ENCODE data around the gene CD302. TPM values are rescaled to one million over a fixed set of nuclear protein-coding genes. Genes with fewer than 3 reads are reported as not detected.

CD302 gene
- total and polyA plus RNA-seq, 10 of the 15 experiments (the other 5 are each of a cell fraction or from before 2014, with no cell fraction given): 0.48 to 4.0 (median 2.1) TPM

- no peak for FAIRE-seq
- H3K9ac ChIP-seq (ENCODE audit: control insufficient read depth, insufficient read depth, low read length): no peak overlapping the region
- no peak overlapping the region for H3K4me3 ChIP-seq
- no TSS peak for BruUV-seq (replicated peaks)
- H2AFZ ChIP-seq (ENCODE audit: control insufficient read depth, low read depth, low read length): no peak overlapping the region
- intact Hi-C loops (cut with micrococcal nuclease; ENCODE audit: unreplicated experiment) (no loop called here), in situ Hi-C loops (cut with MboI) (no loop called here)
- H3K36me3 ChIP-seq (ENCODE audit: control insufficient read depth in 2 of 2, insufficient read depth in 2 of 2, low read length in 1 of 2): no peaks in the 10 kb centered on the region
- TF ChIP-seq JUNB (IDR thresholded peaks at IDR 0.05) (no peak), SMC3 (IDR thresholded peaks at IDR 0.05; ENCODE audit: borderline replicate concordance, low read length) (no peak), FOS (IDR thresholded peaks at IDR 0.05; ENCODE audit: borderline replicate concordance, extremely low read depth, insufficient read length) (no peak)
- SMC1A ChIA-PET (ENCODE audit: uncharacterized antibody, unreplicated experiment): interaction anchor here (0.7 to 1.0 kb wide), 2 partner anchors 122 to 164 kb away, joined by 3 read pairs; no protein-coding TSS in a partner anchor
- no peaks in the 10 kb centered on the region for H3K9me3 ChIP-seq (replicated peaks; ENCODE audit: control insufficient read depth, insufficient read depth, low read length)
- H3K27ac ChIP-seq (ENCODE audit: control insufficient read depth, insufficient read depth): no peak overlapping the region
- H3K79me2 ChIP-seq (ENCODE audit: control insufficient read depth, insufficient read depth, low read length): no peaks in the 10 kb centered on the region
- peak; percentile 36 for ATAC-seq
- DNase-seq (ENCODE audit: low read depth, low spot score): no peak
- no peaks in the 10 kb centered on the region for H4K20me1 ChIP-seq (ENCODE audit: control insufficient read depth, insufficient read depth)
- 7% methylated on average over 1 of the region's 1 CpG for WGBS (ENCODE audit: insufficient coverage, insufficient replicate concordance, low lambda C conversion rate, missing lambda C conversion rate)
- POLR2A ChIA-PET: no interaction called here
- no peaks in the 10 kb centered on the region for H3K27me3 ChIP-seq (replicated peaks in 1 of 2; ENCODE audit: control insufficient read depth in 2 of 2, insufficient read depth in 2 of 2, low read length in 1 of 2)
- CTCF ChIA-PET: no interaction called here
- RAD21 ChIA-PET (ENCODE audit: unreplicated experiment): no interaction called here
- no peaks in the 10 kb centered on the region for H3K4me1 ChIP-seq (ENCODE audit: control insufficient read depth, insufficient read depth, low read length)
- H3K4me2 ChIP-seq (ENCODE audit: control insufficient read depth, insufficient read depth): no peak overlapping the region
These were observed 6.0 kb downstream of the CD302 start for GRCh38 chr2:159792036-159792435.

- Histone ChIP-seq H3K4me2 (ENCODE audit: control insufficient read depth, insufficient read depth) (no peak overlapping the region), H3K27me3 (replicated peaks in 1 of 2; ENCODE audit: control insufficient read depth in 2 of 2, insufficient read depth in 2 of 2, low read length in 1 of 2) (no peaks in the 10 kb centered on the region), H2AFZ (ENCODE audit: control insufficient read depth, low read depth, low read length) (no peak overlapping the region), H3K79me2 (ENCODE audit: control insufficient read depth, insufficient read depth, low read length) (no peaks in the 10 kb centered on the region), H3K9me3 (replicated peaks; ENCODE audit: control insufficient read depth, insufficient read depth, low read length) (no peaks in the 10 kb centered on the region), H3K36me3 (ENCODE audit: control insufficient read depth in 2 of 2, insufficient read depth in 2 of 2, low read length in 1 of 2) (no peaks in the 10 kb centered on the region), H4K20me1 (ENCODE audit: control insufficient read depth, insufficient read depth) (no peaks in the 10 kb centered on the region), H3K4me1 (ENCODE audit: control insufficient read depth, insufficient read depth, low read length) (no peaks in the 10 kb centered on the region), H3K9ac (ENCODE audit: control insufficient read depth, insufficient read depth, low read length) (no peak overlapping the region), H3K27ac (ENCODE audit: control insufficient read depth, insufficient read depth) (no peak overlapping the region), H3K4me3 (no peak overlapping the region)
- 56% methylated on average over 1 of the region's 1 CpG for WGBS (ENCODE audit: insufficient coverage, insufficient replicate concordance, low lambda C conversion rate, missing lambda C conversion rate)
- peak; percentile 60; the same call in 2 of the 3 replicates for ATAC-seq
- ChIA-PET SMC1A (ENCODE audit: uncharacterized antibody, unreplicated experiment) (interaction anchor here (1.1 kb wide), 1 partner anchor 9 kb away, joined by 3 read pairs; no protein-coding TSS in a partner anchor), CTCF (interaction anchor here (1.1 kb wide), 1 partner anchor 147 kb away, joined by 3 read pairs; no protein-coding TSS in a partner anchor), POLR2A (no interaction called here), RAD21 (ENCODE audit: unreplicated experiment) (interaction anchor here (1.7 kb wide), 1 partner anchor 149 kb away, joined by 4 read pairs; no protein-coding TSS in a partner anchor)
- intact Hi-C loops (cut with micrococcal nuclease; ENCODE audit: unreplicated experiment) (no loop called here), in situ Hi-C loops (cut with MboI) (no loop called here)
- no TSS peak for BruUV-seq (replicated peaks)
- no peak for FAIRE-seq
- no peak for DNase-seq (ENCODE audit: low read depth, low spot score)
- TF ChIP-seq BHLHE40 (IDR thresholded peaks at IDR 0.05; ENCODE audit: borderline replicate concordance in 1 of 2, low read depth in 2 of 2, low read length in 1 of 2) (no peak), ZSCAN29 (IDR thresholded peaks at IDR 0.05) (no peak), ZNF207 (IDR thresholded peaks at IDR 0.05; ENCODE audit: borderline replicate concordance) (no peak), JUNB (IDR thresholded peaks at IDR 0.05) (peak; percentile 88), DPF2 (IDR thresholded peaks at IDR 0.05) (no peak), ZNF622 (IDR thresholded peaks at IDR 0.05) (no peak), ZNF24 (IDR thresholded peaks at IDR 0.05) (no peak), CHD2 (IDR thresholded peaks at IDR 0.05; ENCODE audit: borderline replicate concordance, low read depth, low read length) (no peak)
- TF ChIP-seq, protein P1, sequence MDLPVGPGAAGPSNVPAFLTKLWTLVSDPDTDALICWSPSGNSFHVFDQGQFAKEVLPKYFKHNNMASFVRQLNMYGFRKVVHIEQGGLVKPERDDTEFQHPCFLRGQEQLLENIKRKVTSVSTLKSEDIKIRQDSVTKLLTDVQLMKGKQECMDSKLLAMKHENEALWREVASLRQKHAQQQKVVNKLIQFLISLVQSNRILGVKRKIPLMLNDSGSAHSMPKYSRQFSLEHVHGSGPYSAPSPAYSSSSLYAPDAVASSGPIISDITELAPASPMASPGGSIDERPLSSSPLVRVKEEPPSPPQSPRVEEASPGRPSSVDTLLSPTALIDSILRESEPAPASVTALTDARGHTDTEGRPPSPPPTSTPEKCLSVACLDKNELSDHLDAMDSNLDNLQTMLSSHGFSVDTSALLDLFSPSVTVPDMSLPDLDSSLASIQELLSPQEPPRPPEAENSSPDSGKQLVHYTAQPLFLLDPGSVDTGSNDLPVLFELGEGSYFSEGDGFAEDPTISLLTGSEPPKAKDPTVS (IDR thresholded peaks at IDR 0.05; ENCODE audit: low read depth, low read length): no peak
- TF ChIP-seq, protein P2, sequence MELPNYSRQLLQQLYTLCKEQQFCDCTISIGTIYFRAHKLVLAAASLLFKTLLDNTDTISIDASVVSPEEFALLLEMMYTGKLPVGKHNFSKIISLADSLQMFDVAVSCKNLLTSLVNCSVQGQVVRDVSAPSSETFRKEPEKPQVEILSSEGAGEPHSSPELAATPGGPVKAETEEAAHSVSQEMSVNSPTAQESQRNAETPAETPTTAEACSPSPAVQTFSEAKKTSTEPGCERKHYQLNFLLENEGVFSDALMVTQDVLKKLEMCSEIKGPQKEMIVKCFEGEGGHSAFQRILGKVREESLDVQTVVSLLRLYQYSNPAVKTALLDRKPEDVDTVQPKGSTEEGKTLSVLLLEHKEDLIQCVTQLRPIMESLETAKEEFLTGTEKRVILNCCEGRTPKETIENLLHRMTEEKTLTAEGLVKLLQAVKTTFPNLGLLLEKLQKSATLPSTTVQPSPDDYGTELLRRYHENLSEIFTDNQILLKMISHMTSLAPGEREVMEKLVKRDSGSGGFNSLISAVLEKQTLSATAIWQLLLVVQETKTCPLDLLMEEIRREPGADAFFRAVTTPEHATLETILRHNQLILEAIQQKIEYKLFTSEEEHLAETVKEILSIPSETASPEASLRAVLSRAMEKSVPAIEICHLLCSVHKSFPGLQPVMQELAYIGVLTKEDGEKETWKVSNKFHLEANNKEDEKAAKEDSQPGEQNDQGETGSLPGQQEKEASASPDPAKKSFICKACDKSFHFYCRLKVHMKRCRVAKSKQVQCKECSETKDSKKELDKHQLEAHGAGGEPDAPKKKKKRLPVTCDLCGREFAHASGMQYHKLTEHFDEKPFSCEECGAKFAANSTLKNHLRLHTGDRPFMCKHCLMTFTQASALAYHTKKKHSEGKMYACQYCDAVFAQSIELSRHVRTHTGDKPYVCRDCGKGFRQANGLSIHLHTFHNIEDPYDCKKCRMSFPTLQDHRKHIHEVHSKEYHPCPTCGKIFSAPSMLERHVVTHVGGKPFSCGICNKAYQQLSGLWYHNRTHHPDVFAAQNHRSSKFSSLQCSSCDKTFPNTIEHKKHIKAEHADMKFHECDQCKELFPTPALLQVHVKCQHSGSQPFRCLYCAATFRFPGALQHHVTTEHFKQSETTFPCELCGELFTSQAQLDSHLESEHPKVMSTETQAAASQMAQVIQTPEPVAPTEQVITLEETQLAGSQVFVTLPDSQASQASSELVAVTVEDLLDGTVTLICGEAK (IDR thresholded peaks at IDR 0.05; ENCODE audit: borderline replicate concordance): no peak
These were observed 7.7 kb downstream of the CD302 start for GRCh38 chr2:159790323-159790722.
